Endothelial cell (in vitro differentiated cells): Measurements from ENCODE around the gene TRAF4. TPM values are rescaled to one million over a fixed set of nuclear protein-coding genes. Genes with fewer than 3 reads are reported as not detected.

Experiments
- DNase-seq: peaks from one replicate; pipeline ENCODE4 v3.0.0; 2021; ENCODE audit warnings: low spot score
- H3K27ac Mint-ChIP-seq: one replicate; pipeline ENCODE4 v1.8.0; 2021; ENCODE audit warnings: mixed read lengths, inconsistent platforms; ENCODE audit not compliant: unreplicated experiment
- H3K27me3 Mint-ChIP-seq: one replicate; pipeline ENCODE4 v1.8.0; 2021; ENCODE audit warnings: mild to moderate bottlenecking, moderate library complexity, mixed read lengths, inconsistent platforms; ENCODE audit not compliant: unreplicated experiment
- H3K36me3 Mint-ChIP-seq: one replicate; pipeline ENCODE4 v1.8.0; 2021; ENCODE audit warnings: mild to moderate bottlenecking, low read depth, mixed read lengths, inconsistent platforms; ENCODE audit not compliant: unreplicated experiment
- H3K4me1 Mint-ChIP-seq: one replicate; pipeline ENCODE4 v1.8.0; 2021; ENCODE audit warnings: mild to moderate bottlenecking, mixed read lengths, inconsistent platforms; ENCODE audit not compliant: unreplicated experiment
- H3K4me3 Mint-ChIP-seq: one replicate; pipeline ENCODE4 v1.8.0; 2021; ENCODE audit warnings: mild to moderate bottlenecking, mixed read lengths, inconsistent platforms; ENCODE audit not compliant: unreplicated experiment
- H3K9me3 Mint-ChIP-seq: one replicate; pipeline ENCODE4 v1.8.0; 2021; ENCODE audit warnings: mixed read lengths, inconsistent platforms; ENCODE audit not compliant: unreplicated experiment
- CTCF ChIP-seq: fragments of 200-600 bp; sonication (generic); IDR thresholded peaks from one replicate; pipeline ENCODE4 v1.5.0; 2021; ENCODE audit warnings: antibody characterized with exemption; ENCODE audit not compliant: unreplicated experiment
- long read RNA-seq: library from polyadenylated mRNA; unstranded; transcript quantifications from one replicate; pipeline ENCODE4 v2.0.0, GENCODE V29; 2020; ENCODE audit not compliant: unreplicated experiment
- total RNA-seq: library from RNA; stranded (reverse); fragmentation: NEBNext Ultra II Directional; extraction: Animal tissue kit (Norgen Biotek cat#: 25700); gene quantifications from one replicate; pipeline ENCODE4 v1.2.1, GENCODE V29; 2021; ENCODE audit not compliant: unreplicated experiment

Gene TRAF4
- total RNA-seq, result 166 TPM
- long read RNA-seq, transcript TRAF4-201 (7 exons, 2,923 nt), result major isoform, 7 of 13 reads
- long read RNA-seq, partial matches to known transcripts, result 1 of 13 reads
- long read RNA-seq, other reads (novel, unspliced or antisense), result 5 of 13 reads

GRCh38 chr17:28743243-28744103 lies at the start of gene TRAF4:
TRAF4 (plus strand) TSS chr17:28744011; CDS start chr17:28744113, 102 bp downstream.
- H3K9me3 Mint-ChIP-seq, result no peaks in the 10 kb centered on the region
- peaks cover 9% of the 10 kb centered on the region for H3K36me3 Mint-ChIP-seq
- no peak for TF ChIP-seq CTCF

GRCh38 chr17:28698253-28698941 lies 45.4 kb upstream of the TRAF4 start:
- H3K9me3 Mint-ChIP-seq, result no peaks in the 10 kb centered on the region
- peaks cover 12% of the 10 kb centered on the region for H3K4me1 Mint-ChIP-seq
- peaks cover 7% of the 10 kb centered on the region for H3K27me3 Mint-ChIP-seq
- DNase-seq, result no peak
- peak overlapping the region; percentile 30 for H3K27ac Mint-ChIP-seq
- peaks cover 79% of the 10 kb centered on the region for H3K36me3 Mint-ChIP-seq
- TF ChIP-seq CTCF, result no peak
- H3K4me3 Mint-ChIP-seq, result peak overlapping the region; percentile 57

More at GRCh38 chr17:28743243-28744103, at the start of gene TRAF4:
- H3K27ac Mint-ChIP-seq, result peak within 1 kb of the TSS; percentile 94
- peaks cover 25% of the 10 kb centered on the region for H3K4me1 Mint-ChIP-seq
- peak within 1 kb of the TSS; percentile 94 for H3K4me3 Mint-ChIP-seq
- DNase-seq, result peak; percentile 77
- peaks cover 11% of the 10 kb centered on the region for H3K27me3 Mint-ChIP-seq

GRCh38 chr17:28700278-28700677 lies 43.5 kb upstream of the TRAF4 start:
- Mint-ChIP-seq H3K36me3 (peaks cover 73% of the 10 kb centered on the region), H3K4me3 (no peak overlapping the region), H3K4me1 (peaks cover 12% of the 10 kb centered on the region), H3K9me3 (no peaks in the 10 kb centered on the region), H3K27me3 (peaks cover 10% of the 10 kb centered on the region), H3K27ac (no peak overlapping the region)
- no peak for DNase-seq
- TF ChIP-seq CTCF, result no peak

GRCh38 chr17:28700830-28701492 lies 42.9 kb upstream of the TRAF4 start:
- Mint-ChIP-seq H3K4me1 (peaks cover 12% of the 10 kb centered on the region), H3K27me3 (peaks cover 10% of the 10 kb centered on the region), H3K36me3 (peaks cover 69% of the 10 kb centered on the region), H3K27ac (no peak overlapping the region), H3K9me3 (no peaks in the 10 kb centered on the region), H3K4me3 (no peak overlapping the region)
- no peak for DNase-seq
- no peak for TF ChIP-seq CTCF
